Measurements from ENCODE around the gene TUT7.

- no peak for TF ChIP-seq FOXM1 (IDR thresholded peaks at IDR 0.05; ENCODE audit: borderline replicate concordance)
- TF ChIP-seq ZNF384 (IDR thresholded peaks at IDR 0.05) = no peak
- no peak for TF ChIP-seq CTBP1 (IDR thresholded peaks at IDR 0.05; ENCODE audit: borderline replicate concordance)
- no peak for TF ChIP-seq ELF4 (IDR thresholded peaks at IDR 0.05)
- TF ChIP-seq FOXA1 (IDR thresholded peaks at IDR 0.05) = no peak
These were observed 112.1 kb downstream of the TUT7 start for GRCh38 chr9:86242071-86242470.

Data from HEK293T (cell line).